ENCODE results near the gene RASA3.

RASA3 gene

GRCh38 chr13:114045113-114045735, 87.2 kb downstream of the RASA3 start:
- Histone ChIP-seq H3K27ac (ENCODE audit: poor library complexity, severe bottlenecking) (no peak overlapping the region), H3K27me3 (ENCODE audit: insufficient read depth, poor library complexity, severe bottlenecking) (no peaks in the 10 kb centered on the region), H3K4me1 (ENCODE audit: insufficient read depth, poor library complexity, severe bottlenecking) (peaks cover 6% of the 10 kb centered on the region), H3K4me3 (ENCODE audit: severe bottlenecking) (no peak overlapping the region), H3K9me3 (ENCODE audit: severe bottlenecking) (no peaks in the 10 kb centered on the region), H3K36me3 (ENCODE audit: low read depth) (no peaks in the 10 kb centered on the region)
- ATAC-seq (ENCODE audit: low read depth) (no peak), DNase-seq (ENCODE audit: low spot score) (no peak)
- no peak for TF ChIP-seq CTCF (IDR thresholded peaks at IDR 0.05; ENCODE audit: poor library complexity, severe bottlenecking)

GRCh38 chr13:114044486-114044885, 87.9 kb downstream of the RASA3 start:
- H3K36me3 ChIP-seq (ENCODE audit: low read depth) = no peaks in the 10 kb centered on the region
- H3K9me3 ChIP-seq (ENCODE audit: severe bottlenecking) = no peaks in the 10 kb centered on the region
- no peak overlapping the region for H3K27ac ChIP-seq (ENCODE audit: poor library complexity, severe bottlenecking)
- TF ChIP-seq CTCF (IDR thresholded peaks at IDR 0.05; ENCODE audit: poor library complexity, severe bottlenecking) = no peak
- DNase-seq (ENCODE audit: low spot score) (no peak), ATAC-seq (ENCODE audit: low read depth) (no peak)
- H3K4me1 ChIP-seq (ENCODE audit: insufficient read depth, poor library complexity, severe bottlenecking) = peaks cover 6% of the 10 kb centered on the region
- no peak overlapping the region for H3K4me3 ChIP-seq (ENCODE audit: severe bottlenecking)
- no peaks in the 10 kb centered on the region for H3K27me3 ChIP-seq (ENCODE audit: insufficient read depth, poor library complexity, severe bottlenecking)

GRCh38 chr13:114043421-114044053, 88.9 kb downstream of the RASA3 start:
- Histone ChIP-seq H3K4me1 (ENCODE audit: insufficient read depth, poor library complexity, severe bottlenecking) (peaks cover 6% of the 10 kb centered on the region), H3K27ac (ENCODE audit: poor library complexity, severe bottlenecking) (no peak overlapping the region), H3K4me3 (ENCODE audit: severe bottlenecking) (no peak overlapping the region), H3K36me3 (ENCODE audit: low read depth) (no peaks in the 10 kb centered on the region), H3K9me3 (ENCODE audit: severe bottlenecking) (no peaks in the 10 kb centered on the region), H3K27me3 (ENCODE audit: insufficient read depth, poor library complexity, severe bottlenecking) (no peaks in the 10 kb centered on the region)
- ATAC-seq (ENCODE audit: low read depth) = peak; percentile 66
- TF ChIP-seq CTCF (IDR thresholded peaks at IDR 0.05; ENCODE audit: poor library complexity, severe bottlenecking) = no peak
- DNase-seq (ENCODE audit: low spot score) = no peak

- ATAC-seq (ENCODE audit: low read depth) (peak; percentile 42; the same call in 2 of the 3 replicates), DNase-seq (ENCODE audit: low spot score) (no peak)
- Histone ChIP-seq H3K4me3 (ENCODE audit: severe bottlenecking) (no peak overlapping the region), H3K36me3 (ENCODE audit: low read depth) (no peaks in the 10 kb centered on the region), H3K27ac (ENCODE audit: poor library complexity, severe bottlenecking) (no peak overlapping the region), H3K27me3 (ENCODE audit: insufficient read depth, poor library complexity, severe bottlenecking) (no peaks in the 10 kb centered on the region), H3K4me1 (ENCODE audit: insufficient read depth, poor library complexity, severe bottlenecking) (peaks cover 6% of the 10 kb centered on the region), H3K9me3 (ENCODE audit: severe bottlenecking) (no peaks in the 10 kb centered on the region)
- no peak for TF ChIP-seq CTCF (IDR thresholded peaks at IDR 0.05; ENCODE audit: poor library complexity, severe bottlenecking)
Observed at GRCh38 chr13:114042066-114042815, 90.2 kb downstream of the RASA3 start.

Measured in RWPE2 (cell line).